Measurements from ENCODE around the gene ACSS2.

DNA sequence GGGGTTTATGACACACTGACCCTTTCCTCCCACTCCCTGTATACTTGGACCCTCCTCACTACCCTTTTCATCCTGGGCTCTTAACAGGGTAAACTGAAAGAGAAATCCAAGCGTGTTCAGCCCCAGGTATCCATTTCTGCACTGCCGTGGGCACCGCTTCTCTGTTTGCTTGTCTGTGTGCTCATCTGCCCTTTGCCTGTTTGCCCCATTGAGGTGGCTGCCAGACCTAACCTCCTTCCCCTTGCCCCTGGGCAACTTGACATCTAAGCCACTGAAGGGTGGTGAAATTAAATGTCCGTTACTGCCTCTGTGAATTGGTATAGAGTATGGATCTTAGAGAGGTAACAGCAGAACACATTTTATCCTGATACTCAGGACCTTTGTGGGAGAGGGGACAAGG, 38.7 kb downstream of the ACSS2 start:
- TF ChIP-seq, protein P1, sequence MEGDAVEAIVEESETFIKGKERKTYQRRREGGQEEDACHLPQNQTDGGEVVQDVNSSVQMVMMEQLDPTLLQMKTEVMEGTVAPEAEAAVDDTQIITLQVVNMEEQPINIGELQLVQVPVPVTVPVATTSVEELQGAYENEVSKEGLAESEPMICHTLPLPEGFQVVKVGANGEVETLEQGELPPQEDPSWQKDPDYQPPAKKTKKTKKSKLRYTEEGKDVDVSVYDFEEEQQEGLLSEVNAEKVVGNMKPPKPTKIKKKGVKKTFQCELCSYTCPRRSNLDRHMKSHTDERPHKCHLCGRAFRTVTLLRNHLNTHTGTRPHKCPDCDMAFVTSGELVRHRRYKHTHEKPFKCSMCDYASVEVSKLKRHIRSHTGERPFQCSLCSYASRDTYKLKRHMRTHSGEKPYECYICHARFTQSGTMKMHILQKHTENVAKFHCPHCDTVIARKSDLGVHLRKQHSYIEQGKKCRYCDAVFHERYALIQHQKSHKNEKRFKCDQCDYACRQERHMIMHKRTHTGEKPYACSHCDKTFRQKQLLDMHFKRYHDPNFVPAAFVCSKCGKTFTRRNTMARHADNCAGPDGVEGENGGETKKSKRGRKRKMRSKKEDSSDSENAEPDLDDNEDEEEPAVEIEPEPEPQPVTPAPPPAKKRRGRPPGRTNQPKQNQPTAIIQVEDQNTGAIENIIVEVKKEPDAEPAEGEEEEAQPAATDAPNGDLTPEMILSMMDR (IDR thresholded peaks at IDR 0.05; ENCODE audit: insufficient read depth, low read length) = no peak
- TF ChIP-seq POLR2AphosphoS5 (IDR thresholded peaks at IDR 0.05; ENCODE audit: low read depth) (no peak), GABPA (IDR thresholded peaks at IDR 0.05; ENCODE audit: low read depth) (no peak)
- TF ChIP-seq, protein P2, sequence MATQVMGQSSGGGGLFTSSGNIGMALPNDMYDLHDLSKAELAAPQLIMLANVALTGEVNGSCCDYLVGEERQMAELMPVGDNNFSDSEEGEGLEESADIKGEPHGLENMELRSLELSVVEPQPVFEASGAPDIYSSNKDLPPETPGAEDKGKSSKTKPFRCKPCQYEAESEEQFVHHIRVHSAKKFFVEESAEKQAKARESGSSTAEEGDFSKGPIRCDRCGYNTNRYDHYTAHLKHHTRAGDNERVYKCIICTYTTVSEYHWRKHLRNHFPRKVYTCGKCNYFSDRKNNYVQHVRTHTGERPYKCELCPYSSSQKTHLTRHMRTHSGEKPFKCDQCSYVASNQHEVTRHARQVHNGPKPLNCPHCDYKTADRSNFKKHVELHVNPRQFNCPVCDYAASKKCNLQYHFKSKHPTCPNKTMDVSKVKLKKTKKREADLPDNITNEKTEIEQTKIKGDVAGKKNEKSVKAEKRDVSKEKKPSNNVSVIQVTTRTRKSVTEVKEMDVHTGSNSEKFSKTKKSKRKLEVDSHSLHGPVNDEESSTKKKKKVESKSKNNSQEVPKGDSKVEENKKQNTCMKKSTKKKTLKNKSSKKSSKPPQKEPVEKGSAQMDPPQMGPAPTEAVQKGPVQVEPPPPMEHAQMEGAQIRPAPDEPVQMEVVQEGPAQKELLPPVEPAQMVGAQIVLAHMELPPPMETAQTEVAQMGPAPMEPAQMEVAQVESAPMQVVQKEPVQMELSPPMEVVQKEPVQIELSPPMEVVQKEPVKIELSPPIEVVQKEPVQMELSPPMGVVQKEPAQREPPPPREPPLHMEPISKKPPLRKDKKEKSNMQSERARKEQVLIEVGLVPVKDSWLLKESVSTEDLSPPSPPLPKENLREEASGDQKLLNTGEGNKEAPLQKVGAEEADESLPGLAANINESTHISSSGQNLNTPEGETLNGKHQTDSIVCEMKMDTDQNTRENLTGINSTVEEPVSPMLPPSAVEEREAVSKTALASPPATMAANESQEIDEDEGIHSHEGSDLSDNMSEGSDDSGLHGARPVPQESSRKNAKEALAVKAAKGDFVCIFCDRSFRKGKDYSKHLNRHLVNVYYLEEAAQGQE (IDR thresholded peaks at IDR 0.05; ENCODE audit: insufficient replicate concordance, low read depth) = no peak
